HG03460 (cell line): ENCODE measurements around the gene CAMK4.
"Not testable (repeated sequence)": the region's sequence is repeated elsewhere in the genome, so short reads cannot be mapped to it uniquely, and the experiment has no call there.

Source experiments
- ATAC-seq: cut with Tn5 transposase; IDR thresholded peaks from one replicate; pipeline ENCODE4 v1.9.1; 2021; ENCODE audit not compliant: unreplicated experiment

Gene CAMK4

GRCh38 chr5:111375645-111376044 lies 151.5 kb downstream of the CAMK4 start:
- ATAC-seq: no peak

DNA sequence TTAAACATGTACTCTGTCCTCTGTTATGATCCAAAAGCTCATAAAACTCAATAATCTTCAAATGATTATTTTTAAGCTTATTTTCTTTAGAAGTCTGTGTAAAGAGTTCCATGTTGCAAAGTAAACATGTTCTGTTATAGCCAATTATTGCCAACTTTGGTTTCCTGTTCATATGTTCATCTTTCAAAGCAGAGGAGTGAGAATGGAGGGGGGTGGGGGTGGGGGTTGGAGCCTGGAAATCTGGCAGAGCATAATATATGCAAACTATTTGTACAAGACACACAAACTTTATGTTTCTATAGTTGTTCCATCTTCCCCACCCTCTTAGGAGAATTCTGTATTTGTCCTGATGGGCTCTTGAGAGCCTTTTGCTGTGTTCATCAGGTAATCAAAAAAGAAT lies 153.1 kb downstream of the CAMK4 start:
- no peak for ATAC-seq

DNA sequence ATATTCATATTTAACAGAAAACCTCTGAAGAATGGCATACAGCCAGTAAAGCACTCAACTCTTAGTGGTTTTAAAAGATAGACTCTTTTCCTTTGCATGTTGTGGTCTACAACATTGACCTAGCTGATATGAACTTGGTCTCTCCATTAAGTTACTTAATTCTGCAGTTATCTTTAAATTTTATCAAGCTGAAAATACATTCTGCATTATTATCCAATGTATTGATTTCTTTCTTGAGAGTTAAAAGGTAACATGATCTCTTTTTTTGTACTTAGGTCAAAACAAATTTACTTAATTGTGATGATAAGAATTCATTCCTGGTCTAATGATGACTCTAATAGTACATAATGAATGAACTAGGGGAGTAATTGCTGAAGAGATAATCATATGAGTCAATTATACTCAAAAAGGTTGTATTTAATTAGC lies 155.2 kb downstream of the CAMK4 start:
- ATAC-seq: no peak

GRCh38 chr5:111383288-111383970 lies 159.2 kb downstream of the CAMK4 start:
- no peak for ATAC-seq

DNA sequence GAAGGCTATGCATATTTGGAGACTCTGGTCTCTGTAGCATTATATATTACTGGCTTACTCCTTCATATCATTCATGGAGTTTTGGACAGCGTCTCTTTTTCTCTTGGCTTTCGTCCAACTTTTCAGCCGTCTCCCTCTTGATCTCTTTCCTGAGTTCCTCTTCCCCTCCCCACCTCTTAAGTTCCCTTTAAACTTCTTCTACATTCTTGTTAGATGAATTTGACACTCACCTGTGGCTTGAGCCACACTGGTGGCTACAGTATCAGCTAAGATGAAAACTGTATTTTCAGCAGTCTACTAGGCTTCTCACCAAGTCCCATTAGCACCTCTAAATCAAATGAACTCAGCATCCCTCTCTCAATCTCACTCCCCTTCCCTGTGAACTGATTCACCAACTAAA lies 160.0 kb downstream of the CAMK4 start:
- ATAC-seq: no peak

DNA sequence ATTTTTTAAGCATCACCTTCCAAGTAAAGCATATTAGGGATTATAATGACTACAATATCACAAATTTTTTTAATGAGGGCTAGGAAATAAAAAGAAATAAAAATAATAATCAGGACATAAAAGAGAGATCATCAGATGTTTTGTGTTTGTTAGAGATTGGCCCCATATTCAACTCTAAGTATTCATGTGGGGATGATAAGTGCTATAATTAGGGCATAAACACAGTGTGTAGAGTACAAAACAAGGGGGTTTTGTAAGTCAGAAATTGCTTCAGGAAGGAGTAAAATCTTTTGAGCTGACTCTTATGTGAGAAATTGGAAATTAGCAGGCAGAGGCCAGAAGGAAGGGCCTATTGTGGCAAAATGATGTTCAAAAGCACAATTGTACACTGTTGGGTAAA lies 160.9 kb downstream of the CAMK4 start:
- ATAC-seq: no peak

DNA sequence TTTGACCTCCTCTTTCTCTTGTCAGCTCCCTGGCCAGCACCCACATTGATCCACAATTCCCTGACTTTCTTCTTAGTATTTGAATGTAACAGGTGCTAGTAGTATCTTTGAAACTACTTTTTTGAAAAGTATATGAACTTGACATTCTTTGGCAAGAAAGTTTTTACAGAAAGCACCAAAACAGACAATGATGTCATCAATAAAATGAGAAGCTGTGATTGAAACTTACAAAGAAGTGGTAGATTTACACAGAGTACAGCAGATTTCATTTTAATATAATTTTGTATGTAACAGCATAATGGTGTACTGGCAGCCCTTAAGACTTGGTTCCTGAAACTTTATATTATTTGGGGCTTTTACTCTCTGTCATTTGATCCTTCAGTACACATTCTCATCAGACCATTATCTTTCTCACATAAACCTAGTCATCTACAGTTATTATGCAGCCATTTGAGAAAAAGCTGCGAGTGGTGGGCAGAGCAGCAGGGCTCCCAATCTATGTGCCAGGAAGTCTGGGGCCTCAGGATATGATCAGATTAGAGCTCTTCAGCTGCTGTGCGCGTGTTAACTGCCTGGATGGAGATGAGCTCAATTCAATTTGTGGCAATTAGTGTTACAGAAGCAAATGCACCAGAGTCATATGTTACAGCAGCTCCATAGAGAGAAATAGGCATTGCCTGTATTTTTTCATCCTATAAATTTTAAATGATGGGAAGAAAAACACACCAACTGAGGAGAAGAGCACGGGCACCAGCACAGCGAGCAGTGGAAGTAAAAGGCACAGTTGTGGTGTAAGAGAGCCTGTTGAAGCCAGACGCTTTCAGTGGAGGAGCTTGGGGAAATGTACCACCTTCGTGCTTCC lies 162.0 kb downstream of the CAMK4 start:
- ATAC-seq: no peak

GRCh38 chr5:111386832-111387162 lies 162.6 kb downstream of the CAMK4 start:
- ATAC-seq: no peak

GRCh38 chr5:111387361-111387760 lies 163.2 kb downstream of the CAMK4 start:
- no peak for ATAC-seq

GRCh38 chr5:111389390-111390082 lies 165.4 kb downstream of the CAMK4 start:
- ATAC-seq: no peak

- ATAC-seq: no peak
These were observed 168.0 kb downstream of the CAMK4 start for GRCh38 chr5:111392181-111392580.

DNA sequence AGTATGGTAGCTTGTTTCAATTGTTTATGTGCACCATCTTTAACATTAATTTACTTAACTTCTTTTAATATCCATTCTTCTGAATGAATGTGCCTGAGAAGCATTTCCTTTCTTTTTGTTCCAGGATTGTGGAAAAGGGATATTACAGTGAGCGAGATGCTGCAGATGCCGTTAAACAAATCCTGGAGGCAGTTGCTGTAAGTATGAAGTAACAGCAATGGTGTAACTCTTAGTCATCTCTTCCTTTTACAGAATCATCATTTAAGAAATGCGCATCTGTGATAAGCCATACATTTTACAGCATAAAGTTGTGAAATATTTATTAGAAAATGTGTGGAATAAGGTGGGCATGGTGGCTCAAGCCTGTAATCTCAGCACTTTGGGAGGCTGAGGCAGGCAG lies 170.4 kb downstream of the CAMK4 start:
- no peak for ATAC-seq

- ATAC-seq: no peak
These were observed 173.8 kb downstream of the CAMK4 start for GRCh38 chr5:111398013-111398412.

DNA sequence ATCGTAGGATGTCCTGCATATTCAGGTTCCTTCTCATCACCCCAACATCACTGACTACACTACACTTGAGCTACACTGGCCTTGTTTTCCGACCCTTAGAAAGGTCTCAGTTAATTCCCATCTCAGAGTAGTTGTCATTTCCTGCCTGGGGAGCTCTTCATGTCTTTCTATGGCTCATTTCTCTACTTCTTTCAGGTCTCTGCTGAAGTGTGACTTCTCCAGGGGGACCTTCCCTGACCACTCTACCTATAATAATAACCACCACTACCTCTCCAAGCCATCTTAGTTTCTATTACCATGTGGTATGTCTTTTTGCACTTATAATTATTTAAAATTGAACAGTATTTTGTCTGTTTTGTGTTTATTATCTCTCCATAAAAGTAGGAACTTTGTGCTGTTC lies 174.9 kb downstream of the CAMK4 start:
- no peak for ATAC-seq

DNA sequence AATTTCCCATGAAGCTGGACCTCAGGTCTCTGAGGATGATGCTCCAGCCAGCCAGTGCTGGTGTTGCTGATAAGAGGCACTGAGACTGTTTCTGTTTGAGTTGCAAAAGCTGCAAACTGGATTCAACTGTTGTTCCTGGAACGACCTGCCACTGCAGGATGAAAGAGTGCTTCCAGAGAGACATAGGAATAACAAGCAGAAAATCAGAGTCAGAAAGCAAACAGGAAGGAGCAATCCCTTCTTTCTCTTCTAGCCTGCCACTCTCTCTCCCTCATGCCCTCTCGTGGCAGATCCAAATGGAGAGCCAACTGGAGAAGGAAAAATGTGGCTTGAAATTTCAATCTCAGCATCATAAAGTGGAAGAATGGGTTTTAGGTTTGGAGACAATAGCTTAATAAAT lies 177.7 kb downstream of the CAMK4 start:
- ATAC-seq: no peak

GRCh38 chr5:111404270-111404769 lies 180.1 kb downstream of the CAMK4 start:
- ATAC-seq: no peak

GRCh38 chr5:111407562-111407961 lies 183.4 kb downstream of the CAMK4 start:
- no peak for ATAC-seq

DNA sequence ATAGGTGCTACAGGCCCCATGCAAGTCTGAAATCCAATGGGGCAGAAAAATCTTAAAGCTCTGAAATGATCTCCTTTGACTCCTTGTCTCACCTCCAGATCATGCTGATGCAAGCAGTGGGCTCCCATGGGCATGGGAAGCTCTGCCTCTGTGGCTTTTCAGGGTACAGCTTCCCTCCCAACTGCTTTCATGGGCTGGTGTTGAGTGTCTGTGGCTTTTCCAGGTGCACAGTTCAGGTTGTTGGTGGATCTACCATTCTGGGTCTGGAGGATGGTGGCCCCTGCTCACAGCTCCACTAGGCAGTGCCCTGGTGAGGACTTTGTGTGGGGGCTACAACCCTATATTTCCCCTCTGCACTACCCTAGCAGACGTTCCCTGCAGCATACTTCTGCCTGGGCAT lies 184.6 kb downstream of the CAMK4 start:
- no peak for ATAC-seq

DNA sequence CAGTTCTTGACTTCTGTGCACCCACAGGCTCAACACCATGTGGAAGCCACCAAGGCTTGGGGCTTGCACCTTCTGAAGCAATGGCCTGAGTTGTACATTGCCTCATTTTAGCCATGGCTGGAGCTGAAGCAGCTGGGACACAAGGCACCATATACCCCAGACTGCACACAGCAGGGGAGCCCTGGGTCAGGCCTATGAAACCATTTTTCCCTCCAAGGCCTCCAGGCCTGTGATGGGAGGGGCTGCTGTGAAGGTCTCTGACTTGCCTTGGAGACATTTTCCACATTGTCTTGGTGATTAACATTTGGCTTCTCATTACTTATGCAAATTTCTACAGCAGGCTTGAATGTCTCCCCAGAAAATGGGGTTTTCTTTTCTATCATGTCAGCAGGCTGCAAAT lies 185.1 kb downstream of the CAMK4 start:
- not testable (repeated sequence) for ATAC-seq

DNA sequence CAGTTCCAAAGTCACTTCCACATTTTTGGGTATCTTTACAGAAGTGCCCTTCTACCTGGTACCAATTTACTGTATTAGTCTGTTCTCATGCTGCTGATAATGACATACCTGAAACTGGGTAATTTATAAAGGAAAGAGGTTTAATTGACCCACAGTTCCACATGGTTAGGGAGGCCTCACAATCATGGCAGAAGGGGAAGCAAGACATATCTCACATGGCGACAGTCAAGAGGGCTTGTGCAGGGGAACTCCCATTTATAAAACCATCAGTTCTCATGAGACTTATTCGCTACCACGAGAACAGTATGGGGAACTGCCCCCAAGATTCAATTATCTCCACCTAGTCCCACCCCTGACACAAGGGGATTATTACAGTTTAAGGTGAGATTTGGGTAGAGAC lies 185.9 kb downstream of the CAMK4 start:
- ATAC-seq: not testable (repeated sequence)

GRCh38 chr5:111411301-111411700 lies 187.1 kb downstream of the CAMK4 start:
- no peak for ATAC-seq

GRCh38 chr5:111412593-111412992 lies 188.4 kb downstream of the CAMK4 start:
- no peak for ATAC-seq
